GM12892 (cell line): ENCODE measurements around the gene INSL3.

Experiments
- DNase-seq: peaks from one replicate; pipeline ENCODE4 v3.0.0; 2011; ENCODE audit not compliant: insufficient read length
- FAIRE-seq: peaks from 2 replicates; lab custom pipeline; 2011; peaks lifted over from hg19 to GRCh38; lab: Jason Lieb, UNC
- POLR2A ChIP-seq: IDR thresholded peaks from 2 replicates; pipeline ENCODE4 v1.6.1; 2011; ENCODE audit warnings: low read depth, low read length, control low read depth
- POLR2AphosphoS5 ChIP-seq: IDR thresholded peaks from 2 replicates; pipeline ENCODE4 v1.6.1; 2011; ENCODE audit warnings: low read depth, low read length, control low read depth
- TAF1 ChIP-seq: IDR thresholded peaks from 2 replicates; pipeline ENCODE4 v1.6.1; 2011; ENCODE audit warnings: low read depth, mild to moderate bottlenecking, control low read depth, low read length, borderline replicate concordance

INSL3 gene

DNA sequence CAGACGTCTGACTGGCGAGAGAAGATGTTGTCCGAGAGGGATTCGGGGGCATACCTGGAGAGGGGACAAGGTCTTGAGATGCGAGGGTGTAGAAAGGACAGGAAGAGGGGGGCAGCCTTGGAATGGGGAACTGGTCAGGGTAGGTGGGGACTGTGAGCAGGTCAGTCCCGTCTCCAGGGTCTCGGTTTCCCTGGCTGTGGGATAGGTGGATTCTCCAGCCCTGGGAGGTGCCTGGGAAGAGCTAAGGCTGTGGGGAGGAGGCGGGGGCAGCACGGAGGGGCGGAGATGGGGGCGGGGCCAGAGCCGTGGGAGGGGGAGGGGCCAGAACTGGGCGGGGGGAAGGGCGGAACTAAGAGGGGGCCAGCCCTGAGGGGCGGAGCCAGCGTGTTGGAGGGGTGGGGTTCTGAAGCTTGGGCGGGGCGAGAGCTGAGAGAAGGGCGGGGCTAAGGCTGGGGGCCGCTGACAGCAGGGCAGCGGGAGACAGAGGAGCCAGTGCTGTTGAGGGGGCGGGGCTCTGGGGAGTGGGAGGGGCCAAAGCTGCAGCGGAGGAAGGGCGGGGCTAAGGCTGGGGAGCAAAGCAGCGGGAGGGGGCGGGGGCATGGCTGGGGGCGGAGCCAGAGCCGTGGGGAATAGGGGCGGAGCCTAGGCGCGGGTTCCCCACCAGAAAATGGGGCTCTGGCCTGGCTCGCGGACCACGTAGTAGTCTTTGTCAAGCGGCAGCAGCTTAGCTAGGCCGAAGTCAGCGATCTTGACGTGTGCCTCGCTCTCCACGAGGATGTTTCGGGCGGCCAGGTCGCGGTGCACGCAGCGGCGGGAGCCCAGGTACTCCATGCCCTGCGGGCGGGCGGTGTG, 9.5 kb upstream of the INSL3 start:
- TF ChIP-seq POLR2AphosphoS5 (no peak), TAF1 (no peak), POLR2A (no peak)
- DNase-seq (peak; percentile 78), FAIRE-seq (no peak)

DNA sequence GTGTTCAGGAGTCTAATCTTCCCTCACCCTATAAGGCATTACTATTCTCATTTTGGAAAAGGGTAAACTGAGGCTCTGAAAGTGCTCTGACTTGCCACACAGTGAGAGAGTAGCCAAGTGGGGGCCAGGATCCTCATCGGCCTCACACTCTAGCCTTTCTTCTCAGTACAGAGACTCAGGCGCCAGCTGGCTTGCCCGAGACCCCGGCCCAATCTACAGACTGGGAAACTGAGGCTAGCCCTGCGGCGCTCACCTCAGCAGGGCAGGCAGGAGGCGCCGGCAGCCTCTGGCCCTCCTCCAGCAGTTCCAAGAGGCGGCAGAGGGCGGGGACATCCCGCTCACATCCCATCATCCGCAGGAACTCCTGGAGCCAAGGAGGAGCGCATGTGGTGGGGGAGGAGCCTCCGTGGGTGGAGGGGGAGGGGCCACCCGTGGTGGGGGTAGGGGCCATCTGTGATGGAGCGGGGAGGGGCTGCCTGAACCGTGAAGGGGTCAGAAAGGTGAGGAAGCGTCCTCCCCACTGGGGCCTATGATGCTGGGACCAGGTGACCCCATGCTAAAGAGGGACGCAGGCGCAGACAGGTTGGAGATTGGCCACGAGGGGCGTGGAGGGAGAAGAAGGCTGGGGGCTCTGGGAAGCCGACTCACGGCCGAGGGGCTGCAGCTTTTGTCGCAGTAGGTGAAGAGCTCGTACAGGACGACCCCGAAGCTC, 8.7 kb upstream of the INSL3 start:
- DNase-seq (no peak), FAIRE-seq (no peak)
- TF ChIP-seq POLR2A (no peak), TAF1 (no peak), POLR2AphosphoS5 (no peak)

DNA sequence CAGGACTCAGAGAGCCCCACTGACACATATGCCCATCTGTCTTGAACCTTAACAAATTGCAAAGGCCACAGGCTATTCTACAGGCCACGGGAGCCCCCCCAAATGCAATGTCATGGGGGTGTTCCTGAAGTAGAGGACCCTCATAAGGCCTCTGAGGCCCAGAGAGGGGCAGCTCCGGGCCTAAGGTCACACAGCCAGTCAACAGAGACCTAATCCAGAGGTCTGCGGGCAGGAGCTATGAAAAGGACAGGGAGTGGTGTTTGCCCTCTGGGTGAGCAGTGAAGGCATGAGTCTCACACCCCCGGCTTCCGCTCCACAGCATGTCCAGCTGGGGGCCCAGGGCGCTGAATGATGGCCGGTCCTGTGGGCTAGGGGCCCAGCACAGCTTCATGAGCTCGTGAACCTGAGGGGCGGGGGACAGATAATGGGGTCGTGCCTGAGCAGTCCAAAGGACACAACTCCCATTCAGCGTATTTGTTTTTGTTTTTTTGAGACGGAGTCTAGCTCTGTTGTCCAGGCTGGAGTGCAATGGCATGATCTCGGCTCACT, 5.3 kb upstream of the INSL3 start:
- TF ChIP-seq POLR2A: no peak
- TF ChIP-seq TAF1: no peak
- TF ChIP-seq POLR2AphosphoS5: no peak
- no peak for DNase-seq
- FAIRE-seq: no peak

DNA sequence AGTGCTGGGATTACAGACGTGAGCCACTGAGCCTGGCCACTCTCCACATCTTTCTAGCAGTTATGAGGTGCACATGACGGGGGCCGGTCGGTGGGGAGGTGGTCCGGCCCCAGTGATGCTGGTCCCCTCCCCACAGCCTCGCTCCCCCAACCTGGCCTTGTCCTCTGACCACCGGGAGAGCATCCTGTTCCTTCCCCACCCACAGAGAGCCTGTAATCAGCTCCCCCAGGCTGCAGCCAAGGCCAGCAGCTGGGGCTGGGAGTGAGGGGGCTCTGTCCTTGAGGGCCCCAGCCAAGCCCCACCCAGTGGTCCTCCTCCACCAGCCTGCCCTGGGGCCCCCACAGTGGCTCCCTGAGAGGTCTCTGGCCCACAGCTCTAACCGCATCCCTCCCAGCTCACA, 3.0 kb upstream of the INSL3 start:
- no peak for TF ChIP-seq POLR2AphosphoS5
- TF ChIP-seq TAF1: no peak
- TF ChIP-seq POLR2A: no peak
- DNase-seq (no peak), FAIRE-seq (no peak)

DNA sequence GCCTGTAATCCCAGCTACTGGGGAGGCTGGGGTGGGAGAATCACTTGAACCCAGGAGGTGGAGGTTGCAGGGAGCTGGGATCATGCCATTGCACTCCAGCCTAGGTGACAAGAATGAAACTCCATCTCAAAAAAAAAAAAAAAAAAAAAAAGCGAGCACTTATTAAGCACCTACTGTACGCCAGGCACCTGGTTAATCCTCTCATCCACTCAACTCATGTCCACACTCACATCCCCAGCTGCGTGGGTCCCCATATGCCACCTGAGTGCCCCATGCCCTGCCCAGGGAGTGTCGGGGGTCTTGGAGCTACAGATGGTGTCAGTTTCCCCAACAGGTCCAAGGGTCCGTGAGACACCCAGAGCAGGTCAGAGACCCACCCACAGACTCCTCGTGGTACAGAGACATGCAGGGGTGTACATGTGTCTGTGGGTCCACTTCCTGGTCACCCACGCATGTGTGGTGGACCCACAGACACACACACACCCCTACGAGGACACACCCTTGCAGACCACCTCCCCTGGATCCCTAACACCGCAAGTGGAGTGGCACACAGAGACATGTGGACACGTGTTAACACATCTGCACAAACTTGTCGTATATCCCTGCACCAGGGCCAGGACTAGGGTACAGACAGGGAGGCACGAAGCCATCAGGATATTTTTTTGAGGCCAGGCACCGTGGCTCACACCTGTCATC, 3.5 kb downstream of the INSL3 start:
- TF ChIP-seq TAF1 (no peak), POLR2AphosphoS5 (no peak), POLR2A (no peak)
- no peak for DNase-seq
- no peak for FAIRE-seq

DNA sequence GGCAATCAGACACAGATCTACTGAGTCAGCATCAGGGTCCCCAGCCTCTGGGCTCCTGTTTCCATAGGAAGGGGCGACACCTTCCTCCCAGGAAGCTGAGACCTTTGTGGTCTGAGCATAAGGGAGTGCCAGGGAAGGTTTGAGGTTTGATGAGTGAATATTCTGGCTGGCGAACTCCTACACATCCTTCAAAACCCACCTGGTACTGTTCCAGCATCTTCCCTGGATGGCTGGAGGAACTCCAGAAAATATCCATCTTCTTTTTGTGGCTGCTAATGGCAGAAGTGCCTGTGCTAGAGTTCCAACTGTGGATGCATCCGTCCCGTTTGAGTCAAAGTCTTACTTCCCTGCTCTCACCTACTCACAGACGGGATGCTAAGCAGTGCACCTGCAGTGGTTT, 9.2 kb downstream of the INSL3 start:
- TF ChIP-seq POLR2A (no peak), TAF1 (no peak)
- FAIRE-seq (no peak), DNase-seq (no peak)

DNA sequence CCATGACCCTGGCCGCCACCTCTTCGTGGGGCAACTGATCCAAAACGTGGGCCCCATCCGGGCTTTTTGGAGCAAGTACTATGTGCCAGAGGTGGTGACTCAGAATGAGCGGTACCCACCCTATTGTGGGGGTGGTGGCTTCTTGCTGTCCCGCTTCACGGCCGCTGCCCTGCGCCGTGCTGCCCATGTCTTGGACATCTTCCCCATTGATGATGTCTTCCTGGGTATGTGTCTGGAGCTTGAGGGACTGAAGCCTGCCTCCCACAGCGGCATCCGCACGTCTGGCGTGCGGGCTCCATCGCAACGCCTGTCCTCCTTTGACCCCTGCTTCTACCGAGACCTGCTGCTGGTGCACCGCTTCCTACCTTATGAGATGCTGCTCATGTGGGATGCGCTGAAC, 9.6 kb downstream of the INSL3 start:
- DNase-seq (no peak), FAIRE-seq (no peak)
- no peak for TF ChIP-seq TAF1
- TF ChIP-seq POLR2A: no peak
- no peak for TF ChIP-seq POLR2AphosphoS5

DNA sequence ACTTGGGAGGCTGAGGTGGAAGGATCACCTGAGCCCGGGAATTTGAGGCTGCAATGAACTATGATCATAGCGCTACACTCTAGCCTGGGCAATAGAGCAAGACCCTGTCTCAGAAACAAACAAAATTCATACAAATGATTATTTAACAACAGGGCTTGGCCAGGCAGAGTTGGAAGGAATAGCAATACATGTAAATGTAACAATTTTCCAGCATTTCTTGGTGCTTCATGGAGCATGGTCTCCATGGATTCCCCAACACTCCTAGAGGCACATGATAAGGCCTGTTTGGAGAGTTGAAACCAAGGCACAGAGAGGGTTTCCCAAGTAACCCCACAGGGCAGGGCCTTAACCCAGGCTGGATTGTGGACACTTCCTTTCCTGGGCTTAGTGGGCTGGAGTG, 10.2 kb downstream of the INSL3 start:
- no peak for DNase-seq
- FAIRE-seq: no peak
- TF ChIP-seq TAF1 (no peak), POLR2A (no peak), POLR2AphosphoS5 (no peak)

DNA sequence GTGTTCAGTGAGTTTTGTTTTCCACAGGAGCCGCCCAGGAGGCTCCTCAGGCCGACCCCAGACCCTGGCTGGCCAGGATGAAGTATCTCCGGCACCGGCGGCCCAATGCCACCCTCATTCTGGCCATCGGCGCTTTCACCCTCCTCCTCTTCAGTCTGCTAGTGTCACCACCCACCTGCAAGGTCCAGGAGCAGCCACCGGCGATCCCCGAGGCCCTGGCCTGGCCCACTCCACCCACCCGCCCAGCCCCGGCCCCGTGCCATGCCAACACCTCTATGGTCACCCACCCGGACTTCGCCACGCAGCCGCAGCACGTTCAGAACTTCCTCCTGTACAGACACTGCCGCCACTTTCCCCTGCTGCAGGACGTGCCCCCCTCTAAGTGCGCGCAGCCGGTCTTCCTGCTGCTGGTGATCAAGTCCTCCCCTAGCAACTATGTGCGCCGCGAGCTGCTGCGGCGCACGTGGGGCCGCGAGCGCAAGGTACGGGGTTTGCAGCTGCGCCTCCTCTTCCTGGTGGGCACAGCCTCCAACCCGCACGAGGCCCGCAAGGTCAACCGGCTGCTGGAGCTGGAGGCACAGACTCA, 13.5 kb downstream of the INSL3 start:
- no peak for FAIRE-seq

DNA sequence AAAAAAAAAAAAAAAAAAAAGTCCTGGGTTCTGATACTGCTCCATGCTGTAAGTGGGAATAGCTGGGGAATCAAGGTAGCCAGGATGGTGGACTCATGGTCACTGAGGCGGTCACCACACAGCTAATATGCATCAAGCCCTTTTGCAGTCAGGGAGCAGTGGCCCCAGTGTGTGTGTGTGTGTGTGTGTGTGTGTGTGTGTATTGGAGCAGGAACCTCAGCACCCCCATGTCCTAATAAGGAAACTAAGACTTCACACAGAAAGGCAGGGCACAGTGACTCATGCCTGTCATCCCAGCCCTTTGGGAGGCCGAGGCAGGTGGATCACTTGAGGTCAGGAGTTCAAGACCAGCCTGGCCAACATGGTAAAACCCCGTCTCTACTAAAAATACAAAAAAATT, 14.4 kb downstream of the INSL3 start:
- FAIRE-seq (no peak), DNase-seq (no peak)
- TF ChIP-seq POLR2A: no peak
- no peak for TF ChIP-seq POLR2AphosphoS5
- TF ChIP-seq TAF1: no peak

More for the DNA sequence above, 13.5 kb downstream of the INSL3 start:
- no peak for TF ChIP-seq POLR2A
- TF ChIP-seq TAF1: no peak
- no peak for TF ChIP-seq POLR2AphosphoS5
- DNase-seq: no peak

DNA sequence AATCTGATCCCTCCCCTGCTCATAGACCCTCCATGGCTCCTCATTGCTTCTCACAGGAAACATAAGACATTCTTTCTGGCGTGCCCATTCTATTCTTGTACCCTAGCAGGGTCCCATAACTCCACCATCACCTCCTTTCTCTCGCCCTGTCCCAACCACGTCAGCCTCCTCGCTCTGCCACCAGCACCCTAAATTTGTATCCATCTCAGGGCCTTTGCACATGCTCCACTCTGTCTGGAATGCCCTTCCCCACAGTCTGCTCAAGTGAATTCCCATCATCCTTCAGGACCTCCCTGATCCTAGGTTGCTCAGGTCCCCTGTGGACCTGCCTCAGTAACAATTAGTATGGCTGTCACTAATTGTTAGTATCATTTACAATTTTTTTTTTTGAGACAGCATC, 15.9 kb downstream of the INSL3 start:
- TF ChIP-seq POLR2A (no peak), POLR2AphosphoS5 (no peak), TAF1 (no peak)
- no peak for DNase-seq
- FAIRE-seq: no peak
